NCI-H1105 treated with DMSO at 0.1 percent for 48 hours (cell line): ENCODE results near the gene PBRM1.

Experiments used
- DNase-seq: peaks from one replicate; lab custom pipeline; 2025; lab: John Stamatoyannopoulos, UW

Gene PBRM1

GRCh38 chr3:52509753-52510328 is 175.9 kb downstream of the PBRM1 start:
- DNase-seq = no peak

- DNase-seq = no peak
These were observed 178.4 kb downstream of the PBRM1 start for GRCh38 chr3:52507359-52507758.

GRCh38 chr3:52506266-52506966 is 179.3 kb downstream of the PBRM1 start:
- no peak for DNase-seq

GRCh38 chr3:52504977-52505376 is 180.7 kb downstream of the PBRM1 start:
- no peak for DNase-seq

- DNase-seq = no peak
These were observed 181.8 kb downstream of the PBRM1 start for GRCh38 chr3:52503788-52504424.

GRCh38 chr3:52502808-52503350 is 182.8 kb downstream of the PBRM1 start:
- no peak for DNase-seq

- no peak for DNase-seq
These were observed 183.7 kb downstream of the PBRM1 start for GRCh38 chr3:52502001-52502400.

- DNase-seq = no peak
These were observed 184.7 kb downstream of the PBRM1 start for GRCh38 chr3:52501046-52501445.

- no peak for DNase-seq
These were observed 187.3 kb downstream of the PBRM1 start for GRCh38 chr3:52498137-52499054.

GRCh38 chr3:52495777-52496602 is 189.7 kb downstream of the PBRM1 start:
- no peak for DNase-seq
